ENCODE results near the gene ARID1B.

The ARID1B gene

GRCh38 chr6:157177731-157178336 is 400.7 kb downstream of the ARID1B start:
- DNase-seq (ENCODE audit: extremely low read depth, low read depth) = no peak
- no peak overlapping the region for H3K4me3 ChIP-seq (replicated peaks; ENCODE audit: low read depth, low read length)
- no peak for TF ChIP-seq CTCF (IDR thresholded peaks at IDR 0.05; ENCODE audit: low read depth, low read length, missing control alignments)

GRCh38 chr6:157181649-157182048 is 404.5 kb downstream of the ARID1B start:
- DNase-seq (ENCODE audit: extremely low read depth, low read depth) = no peak
- H3K4me3 ChIP-seq (replicated peaks; ENCODE audit: low read depth, low read length) = no peak overlapping the region
- no peak for TF ChIP-seq CTCF (IDR thresholded peaks at IDR 0.05; ENCODE audit: low read depth, low read length, missing control alignments)

- H3K4me3 ChIP-seq (replicated peaks; ENCODE audit: low read depth, low read length) = no peak overlapping the region
- DNase-seq (ENCODE audit: extremely low read depth, low read depth) = no peak
- TF ChIP-seq CTCF (IDR thresholded peaks at IDR 0.05; ENCODE audit: low read depth, low read length, missing control alignments) = no peak
These were observed 405.5 kb downstream of the ARID1B start for GRCh38 chr6:157182503-157183264.

- no peak overlapping the region for H3K4me3 ChIP-seq (replicated peaks; ENCODE audit: low read depth, low read length)
- DNase-seq (ENCODE audit: extremely low read depth, low read depth) = no peak
- peak; percentile 94 for TF ChIP-seq CTCF (IDR thresholded peaks at IDR 0.05; ENCODE audit: low read depth, low read length, missing control alignments)
These were observed 407.2 kb downstream of the ARID1B start for GRCh38 chr6:157184202-157185015.

- H3K4me3 ChIP-seq (replicated peaks; ENCODE audit: low read depth, low read length) = no peak overlapping the region
- no peak for TF ChIP-seq CTCF (IDR thresholded peaks at IDR 0.05; ENCODE audit: low read depth, low read length, missing control alignments)
- no peak for DNase-seq (ENCODE audit: extremely low read depth, low read depth)
These were observed 408.0 kb downstream of the ARID1B start for GRCh38 chr6:157185171-157185570.

GRCh38 chr6:157185986-157186385 is 408.8 kb downstream of the ARID1B start:
- DNase-seq (ENCODE audit: extremely low read depth, low read depth) = no peak
- no peak overlapping the region for H3K4me3 ChIP-seq (replicated peaks; ENCODE audit: low read depth, low read length)
- no peak for TF ChIP-seq CTCF (IDR thresholded peaks at IDR 0.05; ENCODE audit: low read depth, low read length, missing control alignments)
